IPS-18c (cell line): Measurements from ENCODE around the gene CTXN2.

Experiments
- H3K4me3 ChIP-seq: 2 replicates; pipeline ENCODE4 v1.7.0; 2013; ENCODE audit warnings: low read depth, mild to moderate bottlenecking, low read length, moderate library complexity; ENCODE audit not compliant: insufficient read depth
- H3K9me3 ChIP-seq: one replicate; pipeline ENCODE4 v1.6.1; 2013; ENCODE audit warnings: mild to moderate bottlenecking, low read length, moderate library complexity; ENCODE audit not compliant: control insufficient read depth, insufficient read depth

CTXN2 gene

GRCh38 chr15:48191574-48192225 is at the start of gene CTXN2:
CTXN2 (plus strand) TSS chr15:48191665; CDS start chr15:48201301, 9,636 bp downstream.
- Histone ChIP-seq H3K9me3 (no peaks in the 10 kb centered on the region), H3K4me3 (peak within 1 kb of the TSS; percentile 58)

DNA sequence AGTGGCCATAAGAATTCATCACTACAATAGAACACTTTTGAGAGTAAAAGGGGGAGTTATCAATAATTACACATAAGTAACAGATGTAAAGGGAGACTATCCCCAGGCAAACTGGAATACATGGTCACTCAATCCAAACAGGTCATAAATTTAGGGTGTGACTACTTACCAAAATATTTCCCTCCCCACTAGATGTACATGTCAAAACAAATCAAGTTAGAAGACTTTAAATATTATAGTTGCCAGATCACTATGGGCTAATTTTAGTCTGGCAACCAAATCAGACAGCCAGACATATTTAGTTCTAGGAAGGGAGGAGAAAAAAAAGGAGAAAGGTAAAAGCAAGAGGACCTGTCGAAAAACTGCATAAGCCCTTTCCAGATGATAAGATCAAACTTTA is 47.6 kb upstream of the CTXN2 start:
- Histone ChIP-seq H3K4me3 (no peak overlapping the region), H3K9me3 (no peaks in the 10 kb centered on the region)

- H3K9me3 ChIP-seq, result no peaks in the 10 kb centered on the region
- H3K4me3 ChIP-seq, result no peak overlapping the region
Measured at GRCh38 chr15:48144889-48145288, 46.6 kb upstream of the CTXN2 start.

DNA sequence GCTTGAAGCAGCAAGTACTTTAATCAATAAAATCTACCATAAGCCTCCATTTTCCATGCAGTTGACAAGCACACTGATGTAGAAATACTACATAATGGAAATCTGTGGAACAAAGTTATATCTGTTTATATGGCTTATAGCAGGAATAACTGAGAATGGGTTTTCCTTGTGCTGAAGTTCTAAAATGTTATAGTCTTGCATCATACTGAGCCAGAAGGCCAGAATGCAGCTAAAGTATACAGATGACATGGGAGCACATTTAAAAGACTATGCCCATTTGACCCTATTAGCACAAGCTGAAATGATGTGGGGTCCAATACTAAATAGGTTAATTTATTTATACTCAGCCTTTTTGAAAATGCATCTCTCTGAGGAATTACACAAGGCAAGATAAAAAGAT is 45.5 kb upstream of the CTXN2 start:
- Histone ChIP-seq H3K4me3 (no peak overlapping the region), H3K9me3 (no peaks in the 10 kb centered on the region)

DNA sequence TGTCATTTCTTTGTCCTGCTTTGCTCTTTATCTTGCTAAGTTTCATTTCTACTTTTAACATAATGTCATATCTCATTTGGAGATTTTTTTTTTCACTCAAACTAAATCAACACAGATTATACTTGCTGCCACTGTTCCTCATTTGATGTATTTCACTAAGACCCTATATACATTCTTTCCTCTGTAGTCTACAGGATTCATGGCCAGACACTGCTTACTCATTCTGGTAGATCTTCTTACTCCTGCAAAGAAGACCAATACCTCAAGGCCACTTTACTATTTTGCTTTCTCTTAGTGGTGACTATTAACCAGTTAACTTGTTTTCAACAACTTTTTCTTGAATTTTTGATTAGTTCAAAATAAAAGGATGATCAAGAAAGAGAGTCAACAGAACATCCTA is 44.1 kb upstream of the CTXN2 start:
- Histone ChIP-seq H3K9me3 (no peaks in the 10 kb centered on the region), H3K4me3 (no peak overlapping the region)

GRCh38 chr15:48149858-48150257 is 41.6 kb upstream of the CTXN2 start:
- no peaks in the 10 kb centered on the region for H3K9me3 ChIP-seq
- H3K4me3 ChIP-seq, result no peak overlapping the region

DNA sequence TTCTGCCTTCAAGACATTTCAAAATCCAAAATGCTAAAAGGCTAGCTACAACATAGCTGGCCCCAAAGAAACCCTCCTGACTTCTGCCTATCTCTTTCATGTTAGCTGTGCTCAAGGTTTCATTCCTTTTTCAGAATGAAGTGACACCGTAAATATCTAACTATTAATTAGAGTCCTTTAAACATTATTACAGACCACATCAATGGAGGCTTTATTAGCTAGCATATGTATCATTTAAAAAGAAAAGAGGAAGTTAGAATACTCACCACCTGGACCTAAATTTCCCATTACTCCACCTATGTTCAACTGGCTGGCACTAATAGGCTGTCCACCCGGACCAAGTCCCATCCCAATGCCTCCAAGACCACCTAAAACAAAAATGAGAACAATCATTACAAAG is 37.9 kb upstream of the CTXN2 start:
- Histone ChIP-seq H3K4me3 (no peak overlapping the region), H3K9me3 (no peaks in the 10 kb centered on the region)

- Histone ChIP-seq H3K4me3 (no peak overlapping the region), H3K9me3 (no peaks in the 10 kb centered on the region)
Measured at GRCh38 chr15:48168616-48169015, 22.8 kb upstream of the CTXN2 start.

DNA sequence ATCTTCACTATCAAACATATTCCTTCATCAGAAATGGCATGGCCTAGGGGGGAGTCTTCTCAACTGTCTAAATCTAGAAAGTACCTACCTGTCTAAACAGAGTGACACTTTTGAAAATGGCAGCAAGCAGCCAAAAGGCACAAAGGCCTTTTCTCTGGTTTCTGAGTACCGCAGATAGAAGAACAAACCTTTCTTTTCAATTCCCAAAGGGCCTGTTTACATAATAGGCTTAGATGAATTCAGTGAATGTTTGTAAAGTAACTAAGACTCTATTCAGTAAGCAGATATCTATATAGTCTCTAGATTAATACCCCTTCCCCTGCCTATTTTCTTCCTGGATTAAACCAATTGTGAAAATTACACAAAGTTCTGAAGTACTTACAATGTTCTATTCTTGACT is 20.5 kb upstream of the CTXN2 start:
- H3K4me3 ChIP-seq, result no peak overlapping the region
- no peaks in the 10 kb centered on the region for H3K9me3 ChIP-seq

DNA sequence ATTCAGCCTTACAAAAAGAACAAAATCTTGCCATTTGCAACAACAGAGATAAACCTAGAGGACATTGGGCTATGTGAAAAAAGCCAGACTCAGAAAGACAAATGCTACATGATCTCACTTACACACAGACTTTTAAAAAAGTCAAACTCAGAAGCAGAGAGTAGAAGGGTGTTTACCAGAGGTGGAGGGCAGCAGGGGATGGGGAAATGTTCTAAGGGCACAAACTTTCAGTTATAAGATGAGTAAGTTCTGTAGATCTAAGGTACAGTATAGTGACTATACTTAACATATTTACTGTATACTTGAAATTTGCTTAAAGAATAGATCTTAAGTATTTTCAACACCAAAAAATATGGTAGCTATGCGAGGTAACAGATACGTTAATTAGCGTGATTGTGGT is 16.3 kb upstream of the CTXN2 start:
- Histone ChIP-seq H3K4me3 (no peak overlapping the region), H3K9me3 (no peaks in the 10 kb centered on the region)

- H3K9me3 ChIP-seq, result no peaks in the 10 kb centered on the region
- H3K4me3 ChIP-seq, result no peak overlapping the region
Measured at GRCh38 chr15:48176112-48176511, 15.4 kb upstream of the CTXN2 start.

DNA sequence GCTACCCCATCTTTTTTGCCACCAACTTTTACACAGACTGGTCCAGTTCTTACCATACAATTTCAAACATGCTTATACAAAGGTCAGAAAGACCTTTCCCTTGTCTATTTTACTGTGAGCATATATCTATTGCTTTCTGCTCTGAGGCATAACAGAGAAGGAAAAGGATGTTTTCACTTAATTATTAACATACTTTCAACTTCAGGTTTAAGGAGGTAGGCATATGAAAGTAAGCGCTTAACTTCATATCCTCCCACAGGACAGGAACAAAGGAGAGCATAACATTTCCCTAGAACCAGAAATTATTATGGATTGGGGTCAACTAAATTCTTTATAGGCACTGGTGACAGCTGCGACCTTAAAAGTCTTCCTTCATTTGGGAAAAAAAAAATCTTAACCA is 14.5 kb upstream of the CTXN2 start:
- no peaks in the 10 kb centered on the region for H3K9me3 ChIP-seq
- peak overlapping the region; percentile 79 for H3K4me3 ChIP-seq

DNA sequence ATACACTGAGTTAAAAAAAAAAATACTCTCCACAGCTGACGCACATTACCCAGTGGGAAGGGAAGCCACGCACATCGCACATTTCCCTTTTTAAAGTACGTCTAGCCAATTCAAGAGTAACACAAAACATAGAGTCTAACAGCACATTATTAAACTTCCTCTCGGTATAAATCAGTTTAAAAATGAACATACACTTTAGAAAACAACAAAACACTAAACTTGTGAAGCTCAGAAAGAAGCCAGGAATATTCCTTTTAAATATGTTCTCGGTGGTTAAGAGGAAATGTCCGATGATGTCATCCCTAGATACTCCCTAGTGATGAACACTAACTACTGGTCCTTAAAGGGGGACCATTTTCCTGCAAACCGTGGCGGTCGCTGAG is 14.1 kb upstream of the CTXN2 start:
- no peaks in the 10 kb centered on the region for H3K9me3 ChIP-seq
- H3K4me3 ChIP-seq, result peak overlapping the region; percentile 79

GRCh38 chr15:48177766-48178647 is 13.5 kb upstream of the CTXN2 start, which contains the start of gene MYEF2:
MYEF2 (minus strand) TSS chr15:48178295; CDS start chr15:48178237, 58 bp downstream.
- H3K4me3 ChIP-seq, result peak within 1 kb of the TSS; percentile 79
- H3K9me3 ChIP-seq, result no peaks in the 10 kb centered on the region

DNA sequence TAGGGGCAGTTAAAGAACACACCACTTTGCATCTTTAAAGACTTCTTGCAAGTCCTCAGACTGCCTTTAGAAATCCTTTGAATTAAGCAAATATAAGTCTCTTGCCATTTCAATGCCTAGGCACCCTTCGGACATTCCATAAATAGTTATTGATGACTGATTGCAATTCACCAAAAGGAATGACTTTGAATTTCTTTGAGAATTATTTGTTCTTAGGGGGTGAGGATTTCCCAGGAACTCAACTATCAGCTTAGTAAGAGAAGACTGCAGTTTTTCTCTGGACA is 12.9 kb upstream of the CTXN2 start:
- peak overlapping the region; percentile 79; the same call in 1 of the 2 replicates for H3K4me3 ChIP-seq

DNA sequence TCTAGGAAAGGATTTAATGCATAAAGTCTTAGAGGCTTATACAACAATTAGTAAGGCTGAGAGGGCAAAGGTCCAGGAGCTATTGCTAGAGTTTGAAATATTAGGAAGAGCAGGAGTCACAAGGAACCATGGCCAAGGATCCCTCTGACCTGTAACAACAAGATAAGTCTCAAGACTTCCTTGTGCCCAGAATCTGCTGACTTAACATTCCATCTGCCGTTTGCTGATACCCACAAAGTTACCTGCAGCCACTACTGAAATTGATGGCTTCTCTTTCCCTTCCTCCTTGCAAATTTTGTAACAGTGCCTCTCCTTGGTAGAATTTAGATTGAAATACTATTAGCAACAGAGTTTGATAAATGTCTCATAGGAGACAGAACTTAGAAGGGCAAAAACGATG is 8.7 kb upstream of the CTXN2 start:
- no peak overlapping the region for H3K4me3 ChIP-seq
- no peaks in the 10 kb centered on the region for H3K9me3 ChIP-seq

More for the DNA sequence above, 12.9 kb upstream of the CTXN2 start:
- H3K9me3 ChIP-seq, result no peaks in the 10 kb centered on the region

DNA sequence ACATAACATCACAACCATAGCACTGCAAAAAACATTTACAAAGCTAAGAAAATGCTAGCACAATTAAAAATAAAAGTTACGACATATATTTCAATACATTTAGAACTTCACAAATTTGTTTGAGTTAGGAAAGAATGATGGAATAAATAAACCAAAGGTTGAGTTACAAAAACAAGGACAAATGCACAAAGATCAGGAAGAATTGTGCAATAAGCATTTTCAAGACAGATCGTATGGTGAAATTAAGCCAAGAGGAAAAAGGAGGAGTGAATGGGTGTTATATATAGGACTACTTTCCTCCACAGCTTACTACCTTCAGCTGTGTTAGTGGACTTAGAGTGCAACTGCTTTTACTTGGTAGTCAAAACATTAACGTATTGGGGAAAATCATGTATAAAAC is 5.9 kb upstream of the CTXN2 start:
- no peak overlapping the region for H3K4me3 ChIP-seq
- H3K9me3 ChIP-seq, result no peaks in the 10 kb centered on the region

GRCh38 chr15:48186271-48186670 is 5.2 kb upstream of the CTXN2 start:
- Histone ChIP-seq H3K9me3 (no peaks in the 10 kb centered on the region), H3K4me3 (no peak overlapping the region)
